Activated CD8-positive, alpha-beta memory T cell treated with anti-CD3 and anti-CD28 coated beads, Interleukin-2, amount 50 U/mL, for 4 hours (primary cell): Measurements from ENCODE around the gene CPNE7.

Experiments
- DNase-seq: peaks from one replicate; pipeline ENCODE4 v3.0.0-alpha.2; 2020

Gene CPNE7

DNA sequence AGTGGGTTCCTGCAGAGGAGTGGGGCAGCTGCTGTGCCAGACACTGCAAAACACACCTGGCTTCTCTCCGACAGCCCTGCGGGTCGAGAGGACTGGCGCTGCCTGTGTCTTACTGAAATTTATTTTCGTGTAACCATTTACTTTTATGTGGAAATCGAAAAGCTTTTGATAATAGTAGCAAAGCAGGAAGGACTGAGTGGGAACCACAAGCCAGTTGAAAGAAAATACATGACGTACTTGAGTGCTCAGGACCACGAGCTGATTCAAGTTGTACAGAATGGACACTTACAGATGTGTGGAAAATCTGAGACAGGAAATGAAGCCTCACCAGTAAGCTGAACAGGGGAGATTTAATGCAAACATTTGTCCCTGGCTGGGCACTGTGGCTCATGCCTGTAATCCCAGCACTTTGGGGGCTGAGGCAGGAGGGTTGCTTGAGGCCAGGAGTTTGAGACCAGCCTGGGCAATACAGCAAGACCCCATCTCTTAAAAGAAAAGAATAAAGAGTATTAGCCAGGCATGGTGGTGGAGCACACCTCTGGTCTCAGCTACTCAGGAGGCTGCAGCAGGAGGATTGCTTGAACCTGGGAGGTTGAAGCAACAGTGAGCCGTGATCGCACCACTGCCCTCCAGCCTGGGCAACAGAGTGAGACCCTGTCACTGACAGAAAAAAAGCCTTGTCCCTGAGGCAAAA, 26.4 kb upstream of the CPNE7 start:
- DNase-seq: no peak

DNA sequence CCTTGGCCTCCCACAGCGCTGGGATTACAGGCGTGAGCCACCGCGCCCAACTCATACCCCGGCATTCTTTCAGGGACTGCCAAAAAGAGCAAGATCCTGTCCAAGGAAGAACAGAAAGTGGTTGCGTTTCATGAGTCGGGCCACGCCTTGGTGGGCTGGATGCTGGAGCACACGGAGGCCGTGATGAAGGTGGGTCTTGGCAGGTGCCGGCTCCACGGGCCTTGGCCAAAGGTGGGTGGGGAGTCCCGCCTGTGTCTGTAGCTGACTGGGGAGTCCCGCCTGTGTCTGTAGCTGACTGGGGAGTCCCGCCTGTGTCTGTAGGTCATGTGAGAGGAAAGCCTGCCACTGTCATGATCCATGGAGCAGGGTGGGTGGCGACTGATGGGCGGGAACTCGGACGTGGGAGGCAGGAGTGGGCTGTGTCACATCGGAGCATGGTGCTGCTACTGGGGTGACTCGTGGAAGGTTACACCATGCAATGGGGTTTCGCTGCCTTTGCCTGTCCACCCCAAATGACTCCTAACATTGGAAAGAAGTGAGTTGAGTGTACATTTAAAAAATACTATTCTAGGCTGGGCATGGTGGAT, 25.0 kb upstream of the CPNE7 start:
- DNase-seq: no peak

DNA sequence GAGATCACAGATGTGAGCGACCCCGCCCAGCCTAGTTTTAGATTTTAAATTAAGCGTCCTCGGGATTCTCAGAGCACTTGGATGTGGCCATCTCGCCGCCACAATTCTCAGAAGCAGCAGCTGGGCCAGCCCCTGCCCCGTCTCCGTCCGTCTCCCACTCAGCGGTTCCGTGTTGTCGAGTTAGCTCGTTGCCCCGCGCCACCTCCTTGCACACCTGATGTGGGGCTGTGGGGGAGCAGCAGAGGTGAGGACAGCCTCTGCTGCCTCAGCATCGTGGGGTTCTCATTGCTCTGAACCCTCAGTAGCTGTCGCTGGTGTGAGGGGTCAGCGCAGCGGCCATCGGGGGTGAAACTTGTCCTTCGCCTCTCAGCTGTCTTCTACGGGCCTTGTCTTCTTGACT, 23.2 kb upstream of the CPNE7 start:
- DNase-seq: no peak

DNA sequence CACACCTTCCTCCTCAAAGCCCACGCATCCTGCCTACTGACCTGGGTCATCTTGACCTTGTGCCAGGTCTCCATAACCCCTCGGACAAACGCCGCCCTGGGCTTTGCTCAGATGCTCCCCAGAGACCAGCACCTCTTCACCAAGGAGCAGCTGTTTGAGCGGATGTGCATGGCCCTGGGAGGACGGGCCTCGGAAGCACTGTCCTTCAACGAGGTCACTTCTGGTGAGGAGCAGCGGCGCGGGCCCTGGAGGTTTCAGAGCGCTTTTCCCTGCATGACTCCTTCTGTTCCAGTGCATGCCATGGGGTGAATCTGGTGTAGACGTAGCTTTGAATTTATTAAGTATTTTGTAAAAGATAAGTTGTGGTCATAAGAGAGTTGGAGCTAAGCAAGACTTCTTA, 22.6 kb upstream of the CPNE7 start:
- DNase-seq: no peak

DNA sequence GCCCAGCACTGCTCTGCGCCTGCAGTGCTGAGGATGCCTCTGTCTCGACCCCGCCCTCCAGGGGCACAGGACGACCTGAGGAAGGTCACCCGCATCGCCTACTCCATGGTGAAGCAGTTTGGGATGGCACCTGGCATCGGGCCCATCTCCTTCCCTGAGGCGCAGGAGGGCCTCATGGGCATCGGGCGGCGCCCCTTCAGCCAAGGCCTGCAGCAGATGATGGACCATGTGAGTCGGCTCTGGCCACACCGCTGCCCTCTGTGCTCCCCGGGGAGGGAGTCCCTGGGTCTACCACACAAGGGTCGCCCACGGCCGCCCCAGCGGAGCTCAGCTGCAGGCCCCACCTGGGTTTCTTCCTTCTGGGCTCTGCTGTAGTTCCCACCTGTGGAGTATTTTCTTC, 21.8 kb upstream of the CPNE7 start:
- DNase-seq: no peak

DNA sequence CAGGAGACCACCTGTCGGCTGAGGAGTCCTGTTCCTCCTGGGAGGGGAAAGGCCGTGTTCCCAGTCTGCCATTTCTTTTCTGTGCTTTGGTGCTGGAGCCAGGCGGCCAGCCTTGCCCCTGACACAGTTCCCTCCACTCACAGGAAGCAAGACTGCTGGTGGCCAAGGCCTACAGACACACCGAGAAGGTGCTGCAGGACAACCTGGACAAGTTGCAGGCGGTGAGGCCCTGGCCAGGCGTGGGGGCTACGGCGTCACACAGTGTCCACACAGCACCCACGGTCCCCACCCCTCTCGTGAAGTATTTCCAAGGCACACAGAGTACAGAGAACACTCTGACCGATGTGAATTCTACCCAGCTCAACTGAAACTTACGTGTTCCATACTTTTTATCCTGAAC, 21.2 kb upstream of the CPNE7 start:
- no peak for DNase-seq

DNA sequence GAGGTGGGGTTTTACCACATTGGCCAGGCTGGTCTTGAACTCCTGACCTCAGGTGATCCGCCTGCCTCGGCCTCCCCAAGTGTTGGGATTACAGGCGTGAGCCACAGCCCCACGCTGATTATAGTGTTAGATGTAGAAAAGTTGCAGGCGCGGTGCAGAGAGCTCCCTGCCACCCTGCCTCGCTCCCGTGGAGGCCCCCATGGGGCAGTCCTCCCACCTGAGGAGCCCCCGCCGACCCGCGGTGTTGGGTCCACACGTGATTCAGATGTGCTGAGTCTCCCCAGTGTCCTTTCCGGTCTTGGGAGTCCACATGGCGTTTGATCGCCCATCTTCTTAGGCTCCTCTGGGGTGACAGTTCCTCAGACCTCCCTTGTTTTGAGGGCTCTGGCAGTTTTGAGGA, 20.3 kb upstream of the CPNE7 start:
- no peak for DNase-seq

DNA sequence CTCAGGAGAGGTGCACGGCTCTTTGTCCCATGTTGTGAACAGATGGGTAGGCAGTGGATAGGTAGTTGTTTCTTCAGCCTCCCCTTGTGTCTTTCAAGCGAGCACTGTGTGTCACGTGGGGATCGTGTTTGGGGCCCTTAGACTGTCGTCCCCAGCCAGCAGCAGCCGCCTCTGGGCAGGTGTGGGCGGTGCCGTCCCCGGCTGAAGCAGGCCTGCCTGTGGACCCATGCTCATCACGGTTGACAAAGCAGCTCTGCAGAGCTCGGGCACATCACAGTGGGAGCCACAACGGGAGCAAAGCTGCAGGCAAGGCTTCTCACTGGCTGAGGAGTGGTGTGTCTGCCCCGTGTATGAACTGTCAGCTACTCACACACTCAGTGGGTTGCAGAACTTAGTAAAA, 19.8 kb upstream of the CPNE7 start:
- DNase-seq: no peak

DNA sequence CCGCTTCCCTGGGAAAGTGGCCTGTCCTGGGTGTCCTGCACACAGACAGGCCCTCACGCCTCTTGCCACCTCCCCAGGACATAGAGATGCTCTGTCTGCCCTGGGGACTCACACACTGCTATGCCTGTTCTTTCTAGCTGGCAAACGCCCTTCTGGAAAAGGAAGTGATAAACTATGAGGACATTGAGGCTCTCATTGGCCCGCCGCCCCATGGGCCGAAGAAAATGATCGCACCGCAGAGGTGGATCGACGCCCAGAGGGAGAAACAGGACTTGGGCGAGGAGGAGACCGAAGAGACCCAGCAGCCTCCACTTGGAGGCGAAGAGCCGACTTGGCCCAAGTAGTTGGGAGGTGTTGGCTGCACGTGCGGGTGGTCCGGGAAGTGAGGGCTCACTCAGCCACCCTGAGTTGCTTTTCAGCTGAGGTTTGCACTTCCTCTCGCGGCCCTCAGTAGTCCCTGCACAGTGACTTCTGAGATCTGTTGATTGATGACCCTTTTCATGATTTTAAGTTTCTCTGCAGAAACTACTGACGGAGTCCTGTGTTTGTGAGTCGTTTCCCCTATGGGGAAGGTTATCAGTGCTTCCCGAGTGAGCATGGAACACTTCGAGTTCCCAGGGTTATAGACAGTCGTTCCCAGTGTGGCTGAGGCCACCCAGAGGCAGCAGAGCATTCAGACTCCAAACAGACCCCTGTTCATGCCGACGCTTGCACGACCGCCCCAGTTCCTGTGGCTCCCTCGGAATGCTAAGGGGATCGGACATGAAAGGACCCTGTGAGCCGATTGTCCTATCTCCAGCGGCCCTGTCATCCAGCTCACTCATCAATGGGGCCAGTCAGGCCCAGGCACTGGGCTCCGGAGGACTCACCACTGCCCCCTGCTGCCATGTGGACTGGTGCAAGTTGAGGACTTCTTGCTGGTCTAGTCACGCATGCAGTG, 18.5 kb upstream of the CPNE7 start:
- peak; percentile 85 for DNase-seq

DNA sequence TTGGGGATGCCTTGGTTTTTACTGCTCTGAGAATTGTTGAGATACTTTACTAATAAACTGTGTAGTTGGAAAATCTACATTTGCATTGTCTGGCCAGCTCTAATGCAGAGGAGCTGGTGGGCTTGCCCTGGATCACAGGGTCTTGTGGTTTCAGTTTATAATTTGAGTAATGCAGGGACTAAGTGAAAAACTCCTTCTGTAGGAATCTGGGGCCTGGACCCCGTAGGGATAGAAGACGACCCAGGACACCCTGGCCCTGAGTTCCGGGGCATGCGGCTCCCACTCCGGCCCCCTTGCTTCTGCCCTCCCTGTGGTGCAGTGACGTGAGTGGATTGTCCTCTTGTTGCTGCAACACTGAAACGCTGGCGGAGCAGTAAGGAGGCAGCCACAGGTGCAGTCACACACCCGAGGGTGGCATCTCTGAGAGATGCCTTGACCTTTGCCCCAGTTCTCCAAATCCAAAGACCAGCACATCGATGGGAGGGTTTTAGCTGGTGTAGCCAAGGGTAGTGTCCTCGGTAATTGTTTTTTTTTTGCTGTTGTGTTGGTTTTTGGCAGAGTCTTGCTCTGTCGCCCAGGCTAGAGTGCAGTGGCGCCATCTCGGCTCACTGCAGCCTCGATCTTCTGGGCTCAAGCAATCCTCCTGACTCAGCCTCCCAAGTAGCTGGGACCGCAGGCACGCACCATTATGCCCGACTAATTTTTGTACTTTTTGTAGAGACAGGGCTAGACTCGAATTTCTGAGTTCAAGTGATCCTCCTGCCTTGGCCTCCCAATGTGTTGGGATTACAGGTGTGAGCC, 17.7 kb upstream of the CPNE7 start:
- no peak for DNase-seq

DNA sequence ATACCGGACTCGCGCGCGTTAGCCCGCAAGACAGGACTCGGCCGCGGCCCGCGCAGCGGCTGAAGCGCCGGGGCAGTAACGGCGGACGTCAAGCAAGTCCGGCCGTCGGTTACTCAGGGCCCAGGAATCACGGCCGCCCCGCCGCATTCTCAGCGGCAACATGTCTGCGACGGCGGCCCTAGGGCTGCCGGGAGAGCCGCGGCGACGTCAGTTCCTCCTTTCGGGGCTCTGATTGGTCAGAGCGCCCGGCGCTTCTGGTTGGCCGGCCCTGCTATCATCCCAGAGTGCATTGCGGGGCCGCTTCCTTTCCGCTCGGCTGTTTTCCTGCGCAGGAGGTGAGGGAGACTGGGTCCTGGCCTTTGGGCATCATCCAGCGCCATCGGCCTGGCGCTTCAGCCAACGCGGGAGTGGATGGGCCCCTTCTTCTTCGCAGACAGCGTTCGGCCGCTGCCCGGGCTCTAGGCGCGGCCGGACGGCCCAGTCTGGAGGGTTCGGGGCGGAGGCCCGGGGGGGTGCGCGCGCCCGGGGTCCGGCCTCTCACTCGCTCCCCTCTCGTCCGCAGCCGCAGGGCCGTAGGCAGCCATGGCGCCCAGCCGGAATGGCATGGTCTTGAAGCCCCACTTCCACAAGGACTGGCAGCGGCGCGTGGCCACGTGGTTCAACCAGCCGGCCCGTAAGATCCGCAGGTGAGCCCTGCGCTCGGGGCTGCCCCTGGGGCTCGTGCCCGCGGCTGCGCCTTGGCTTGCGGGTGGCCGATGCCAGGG, 15.0 kb upstream of the CPNE7 start, which contains the start of gene RPL13:
TSS of gene RPL13 (plus strand) at position 305 of the 764 bp plus-strand sequence. CDS start at position 583, 278 bp downstream.
- peak; percentile 90 for DNase-seq

DNA sequence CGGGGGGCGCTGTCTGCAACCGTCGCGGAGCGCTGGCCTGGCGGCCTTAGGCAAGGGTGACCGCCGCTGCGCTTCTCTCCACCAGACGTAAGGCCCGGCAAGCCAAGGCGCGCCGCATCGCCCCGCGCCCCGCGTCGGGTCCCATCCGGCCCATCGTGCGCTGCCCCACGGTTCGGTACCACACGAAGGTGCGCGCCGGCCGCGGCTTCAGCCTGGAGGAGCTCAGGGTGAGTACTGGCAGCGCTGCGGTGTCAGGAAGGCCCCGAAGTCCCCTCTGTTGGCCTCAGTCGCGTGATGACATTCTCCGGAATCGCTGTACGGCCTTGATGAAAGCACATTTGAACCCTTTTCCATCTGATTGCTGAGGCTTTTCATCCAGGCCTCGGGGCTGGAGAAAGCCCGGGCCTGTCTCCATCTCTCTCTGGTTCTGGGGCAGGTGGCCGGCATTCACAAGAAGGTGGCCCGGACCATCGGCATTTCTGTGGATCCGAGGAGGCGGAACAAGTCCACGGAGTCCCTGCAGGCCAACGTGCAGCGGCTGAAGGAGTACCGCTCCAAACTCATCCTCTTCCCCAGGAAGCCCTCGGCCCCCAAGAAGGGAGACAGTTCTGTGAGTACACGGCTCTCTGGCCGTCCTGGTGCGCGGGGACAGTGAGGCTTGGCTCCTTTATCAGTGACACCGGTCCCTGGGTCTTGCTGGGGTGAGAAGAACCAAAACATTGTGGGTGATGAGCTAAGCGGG, 14.2 kb upstream of the CPNE7 start:
- no peak for DNase-seq

DNA sequence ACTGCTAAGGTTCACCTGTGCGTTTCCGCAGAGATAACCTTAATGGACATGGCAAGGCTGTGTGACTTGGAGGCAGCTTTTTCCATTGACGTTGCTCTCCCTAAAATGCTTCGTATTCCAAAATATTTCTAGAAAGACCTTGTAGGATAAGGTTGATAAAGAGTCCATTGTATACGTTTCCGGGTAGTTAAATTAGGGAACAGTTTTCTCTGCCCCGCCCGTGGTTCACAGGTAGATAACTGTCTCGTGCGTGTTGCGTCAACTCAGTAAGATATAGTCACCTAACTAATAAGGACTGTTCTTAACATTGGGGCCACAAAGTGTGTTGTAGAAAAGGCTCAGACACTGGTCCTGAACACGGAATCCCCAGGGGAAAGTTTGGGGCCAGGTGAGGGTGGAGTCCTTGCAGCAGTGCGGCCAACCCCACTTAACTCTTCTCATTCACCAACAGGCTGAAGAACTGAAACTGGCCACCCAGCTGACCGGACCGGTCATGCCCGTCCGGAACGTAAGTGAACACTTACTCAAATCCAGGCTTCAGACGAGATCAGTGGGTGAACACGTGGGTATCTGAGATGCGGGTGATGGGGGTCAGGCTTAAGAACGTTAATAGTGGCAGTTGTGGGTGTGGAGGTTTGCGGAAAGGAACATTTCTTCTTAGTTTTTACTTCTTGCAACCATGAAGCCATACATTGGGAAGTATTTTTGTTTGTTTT, 13.5 kb upstream of the CPNE7 start:
- no peak for DNase-seq

DNA sequence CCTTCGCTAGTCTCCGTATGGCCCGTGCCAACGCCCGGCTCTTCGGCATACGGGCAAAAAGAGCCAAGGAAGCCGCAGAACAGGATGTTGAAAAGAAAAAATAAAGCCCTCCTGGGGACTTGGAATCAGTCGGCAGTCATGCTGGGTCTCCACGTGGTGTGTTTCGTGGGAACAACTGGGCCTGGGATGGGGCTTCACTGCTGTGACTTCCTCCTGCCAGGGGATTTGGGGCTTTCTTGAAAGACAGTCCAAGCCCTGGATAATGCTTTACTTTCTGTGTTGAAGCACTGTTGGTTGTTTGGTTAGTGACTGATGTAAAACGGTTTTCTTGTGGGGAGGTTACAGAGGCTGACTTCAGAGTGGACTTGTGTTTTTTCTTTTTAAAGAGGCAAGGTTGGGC, 12.6 kb upstream of the CPNE7 start:
- DNase-seq: no peak

DNA sequence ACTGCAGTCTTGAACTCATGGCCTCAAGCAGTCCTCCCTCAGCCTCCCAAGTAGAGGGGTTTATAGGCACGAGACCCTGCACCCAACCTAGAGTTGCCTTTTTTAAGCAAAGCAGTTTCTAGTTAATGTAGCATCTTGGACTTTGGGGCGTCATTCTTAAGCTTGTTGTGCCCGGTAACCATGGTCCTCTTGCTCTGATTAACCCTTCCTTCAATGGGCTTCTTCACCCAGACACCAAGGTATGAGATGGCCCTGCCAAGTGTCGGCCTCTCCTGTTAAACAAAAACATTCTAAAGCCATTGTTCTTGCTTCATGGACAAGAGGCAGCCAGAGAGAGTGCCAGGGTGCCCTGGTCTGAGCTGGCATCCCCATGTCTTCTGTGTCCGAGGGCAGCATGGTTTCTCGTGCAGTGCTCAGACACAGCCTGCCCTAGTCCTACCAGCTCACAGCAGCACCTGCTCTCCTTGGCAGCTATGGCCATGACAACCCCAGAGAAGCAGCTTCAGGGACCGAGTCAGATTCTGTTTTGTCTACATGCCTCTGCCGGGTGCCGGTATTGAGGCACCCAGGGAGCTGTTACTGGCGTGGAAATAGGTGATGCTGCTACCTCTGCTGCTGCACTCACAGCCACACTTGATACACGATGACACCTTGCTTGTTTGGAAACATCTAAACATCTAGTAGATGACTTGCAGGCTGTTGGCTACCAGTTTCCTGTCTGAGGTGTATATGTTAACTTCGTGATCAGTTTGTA, 11.7 kb upstream of the CPNE7 start:
- DNase-seq: no peak

DNA sequence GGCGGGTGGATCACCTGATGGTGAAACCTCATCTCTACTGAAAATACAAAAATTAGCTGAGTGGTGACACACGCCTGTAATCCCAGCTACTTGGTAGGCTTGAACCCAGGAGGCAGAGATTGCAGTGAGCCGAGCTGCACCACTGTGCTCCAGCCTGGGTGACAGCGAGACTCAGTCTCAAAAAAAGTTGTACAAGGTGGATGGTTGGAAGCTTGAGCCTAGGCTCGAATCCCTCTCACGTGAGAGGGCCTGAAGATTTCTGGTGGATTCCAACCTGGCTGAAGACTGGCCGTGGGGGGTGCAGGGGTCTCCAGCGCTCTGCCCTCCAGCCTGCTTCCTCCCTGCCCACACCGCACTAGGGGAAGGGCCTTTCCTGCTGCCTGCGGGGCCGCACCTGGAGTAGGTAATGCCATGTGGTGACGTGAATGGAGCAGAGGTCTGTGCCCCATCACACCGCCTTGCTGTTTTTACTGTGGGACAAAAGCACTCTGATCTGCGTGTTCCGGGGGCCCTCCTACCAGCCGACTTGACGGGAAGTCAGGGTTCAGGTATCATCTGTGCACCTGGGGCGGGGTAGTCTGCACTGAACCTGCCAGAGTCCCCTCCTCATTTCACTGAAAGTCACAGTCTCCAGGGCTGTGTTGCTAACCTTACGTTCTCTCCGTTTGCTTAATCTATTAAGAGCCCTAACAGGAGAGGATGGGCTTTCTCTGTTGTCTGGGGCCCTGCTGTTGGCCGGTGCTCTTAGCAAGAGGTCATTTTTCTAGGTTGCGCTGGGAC, 10.9 kb upstream of the CPNE7 start:
- DNase-seq: no peak

DNA sequence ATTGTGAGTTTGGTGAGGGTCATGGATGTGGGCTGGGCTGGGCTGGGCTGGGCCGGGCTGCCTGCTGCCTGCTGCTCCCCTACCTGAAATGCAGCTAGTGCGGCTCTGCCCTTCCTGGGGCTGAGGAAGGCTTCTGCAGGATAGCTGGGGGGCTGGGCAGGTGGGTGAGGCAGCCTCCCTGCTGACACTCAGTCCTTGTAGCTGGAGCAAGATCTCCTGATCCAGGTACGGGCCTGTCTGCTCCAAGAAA, 10.4 kb upstream of the CPNE7 start:
- DNase-seq: no peak

DNA sequence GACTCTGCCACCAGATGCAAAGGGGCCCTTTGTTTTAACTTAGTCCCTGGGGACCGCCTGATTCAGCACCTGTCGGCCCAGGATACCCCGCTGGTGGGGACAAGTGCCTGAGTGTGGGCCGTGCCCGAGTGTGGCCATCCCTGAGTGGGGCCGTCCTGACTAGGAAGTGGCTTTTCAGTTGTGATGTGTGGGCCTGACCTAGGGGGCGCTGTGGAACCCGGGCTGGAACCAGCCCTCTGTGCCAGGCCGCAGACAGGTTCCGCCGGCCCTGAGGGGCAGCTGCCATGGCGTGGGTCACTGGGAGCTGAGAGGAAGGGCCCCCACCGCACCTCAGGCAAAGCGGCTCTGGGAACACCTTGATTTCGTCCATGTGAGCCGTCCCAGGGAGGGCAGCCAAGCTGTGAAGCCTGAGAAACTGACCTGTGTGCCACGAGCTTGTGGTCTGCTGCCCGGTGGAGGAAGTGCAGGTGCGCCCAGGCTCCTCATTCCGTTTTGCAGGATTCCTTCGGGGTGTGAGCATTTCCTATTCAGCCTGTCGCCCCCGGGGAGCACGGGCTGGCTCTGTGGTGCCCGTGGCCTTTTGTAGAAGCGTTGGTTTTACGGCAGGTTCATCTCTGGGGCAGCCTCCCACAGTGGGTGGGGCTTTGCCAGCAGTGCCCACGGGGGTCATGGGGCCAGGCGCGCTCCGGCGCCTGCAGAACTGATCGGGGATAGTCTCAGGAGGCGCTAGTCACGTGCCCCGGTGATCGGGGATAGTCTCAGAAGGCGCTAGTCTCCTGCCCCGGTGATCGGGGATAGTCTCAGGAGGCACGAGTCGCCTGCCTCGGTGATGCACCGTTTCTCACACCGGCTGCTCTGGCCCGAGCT, 9.8 kb upstream of the CPNE7 start:
- DNase-seq: peak; percentile 53
